Measurements from ENCODE around the gene C11orf87.

C11orf87 gene

GRCh38 chr11:109421981-109422869 is at the start of gene C11orf87:
Gene C11orf87, plus strand, starts transcription at chr11:109422190. Its CDS starts 1,444 bp downstream, at chr11:109423634.
- Histone ChIP-seq H3K4me3 (ENCODE audit: low read depth, low read length) (peak within 1 kb of the TSS; percentile 54), H3K4me1 (ENCODE audit: control insufficient read depth, insufficient read depth, low read length) (no peaks in the 10 kb centered on the region), H3K27me3 (ENCODE audit: control insufficient read depth, insufficient read depth, low read length) (peaks cover 41% of the 10 kb centered on the region), H3K9me3 (ENCODE audit: control insufficient read depth, insufficient read depth, low read length) (no peaks in the 10 kb centered on the region), H3K36me3 (ENCODE audit: control insufficient read depth, insufficient read depth, low read length) (no peaks in the 10 kb centered on the region), H3K9ac (ENCODE audit: low read depth, low read length) (no peak within 1 kb of the TSS)

- no peaks in the 10 kb centered on the region for H3K27me3 ChIP-seq (ENCODE audit: control insufficient read depth, insufficient read depth, low read length)
- no peak overlapping the region for H3K9ac ChIP-seq (ENCODE audit: low read depth, low read length)
- H3K36me3 ChIP-seq (ENCODE audit: control insufficient read depth, insufficient read depth, low read length) = no peaks in the 10 kb centered on the region
- no peaks in the 10 kb centered on the region for H3K9me3 ChIP-seq (ENCODE audit: control insufficient read depth, insufficient read depth, low read length)
- no peaks in the 10 kb centered on the region for H3K4me1 ChIP-seq (ENCODE audit: control insufficient read depth, insufficient read depth, low read length)
- H3K4me3 ChIP-seq (ENCODE audit: low read depth, low read length) = no peak overlapping the region
Observed at GRCh38 chr11:109374032-109374431, 48.0 kb upstream of the C11orf87 start.

GRCh38 chr11:109374441-109374840 is 47.5 kb upstream of the C11orf87 start:
- Histone ChIP-seq H3K9ac (ENCODE audit: low read depth, low read length) (no peak overlapping the region), H3K9me3 (ENCODE audit: control insufficient read depth, insufficient read depth, low read length) (no peaks in the 10 kb centered on the region), H3K36me3 (ENCODE audit: control insufficient read depth, insufficient read depth, low read length) (no peaks in the 10 kb centered on the region), H3K27me3 (ENCODE audit: control insufficient read depth, insufficient read depth, low read length) (no peaks in the 10 kb centered on the region), H3K4me3 (ENCODE audit: low read depth, low read length) (no peak overlapping the region), H3K4me1 (ENCODE audit: control insufficient read depth, insufficient read depth, low read length) (no peaks in the 10 kb centered on the region)

- Histone ChIP-seq H3K27me3 (ENCODE audit: control insufficient read depth, insufficient read depth, low read length) (no peaks in the 10 kb centered on the region), H3K9ac (ENCODE audit: low read depth, low read length) (no peak overlapping the region), H3K9me3 (ENCODE audit: control insufficient read depth, insufficient read depth, low read length) (no peaks in the 10 kb centered on the region)
Observed at GRCh38 chr11:109377039-109377742, 44.8 kb upstream of the C11orf87 start.

GRCh38 chr11:109378034-109378433 is 44.0 kb upstream of the C11orf87 start:
- no peaks in the 10 kb centered on the region for H3K27me3 ChIP-seq (ENCODE audit: control insufficient read depth, insufficient read depth, low read length)
- no peaks in the 10 kb centered on the region for H3K9me3 ChIP-seq (ENCODE audit: control insufficient read depth, insufficient read depth, low read length)
- H3K4me3 ChIP-seq (ENCODE audit: low read depth, low read length) = no peak overlapping the region
- no peaks in the 10 kb centered on the region for H3K36me3 ChIP-seq (ENCODE audit: control insufficient read depth, insufficient read depth, low read length)
- H3K9ac ChIP-seq (ENCODE audit: low read depth, low read length) = no peak overlapping the region
- no peaks in the 10 kb centered on the region for H3K4me1 ChIP-seq (ENCODE audit: control insufficient read depth, insufficient read depth, low read length)

More at GRCh38 chr11:109377039-109377742, 44.8 kb upstream of the C11orf87 start:
- Histone ChIP-seq H3K4me1 (ENCODE audit: control insufficient read depth, insufficient read depth, low read length) (no peaks in the 10 kb centered on the region), H3K4me3 (ENCODE audit: low read depth, low read length) (no peak overlapping the region), H3K36me3 (ENCODE audit: control insufficient read depth, insufficient read depth, low read length) (no peaks in the 10 kb centered on the region)

GRCh38 chr11:109383306-109383705 is 38.7 kb upstream of the C11orf87 start:
- Histone ChIP-seq H3K9me3 (ENCODE audit: control insufficient read depth, insufficient read depth, low read length) (no peaks in the 10 kb centered on the region), H3K9ac (ENCODE audit: low read depth, low read length) (no peak overlapping the region), H3K27me3 (ENCODE audit: control insufficient read depth, insufficient read depth, low read length) (no peaks in the 10 kb centered on the region), H3K4me3 (ENCODE audit: low read depth, low read length) (no peak overlapping the region), H3K36me3 (ENCODE audit: control insufficient read depth, insufficient read depth, low read length) (no peaks in the 10 kb centered on the region), H3K4me1 (ENCODE audit: control insufficient read depth, insufficient read depth, low read length) (no peaks in the 10 kb centered on the region)

GRCh38 chr11:109384873-109385272 is 37.1 kb upstream of the C11orf87 start:
- no peaks in the 10 kb centered on the region for H3K36me3 ChIP-seq (ENCODE audit: control insufficient read depth, insufficient read depth, low read length)
- no peaks in the 10 kb centered on the region for H3K9me3 ChIP-seq (ENCODE audit: control insufficient read depth, insufficient read depth, low read length)
- H3K9ac ChIP-seq (ENCODE audit: low read depth, low read length) = no peak overlapping the region
- H3K27me3 ChIP-seq (ENCODE audit: control insufficient read depth, insufficient read depth, low read length) = no peaks in the 10 kb centered on the region
- H3K4me3 ChIP-seq (ENCODE audit: low read depth, low read length) = no peak overlapping the region
- peaks cover 5% of the 10 kb centered on the region for H3K4me1 ChIP-seq (ENCODE audit: control insufficient read depth, insufficient read depth, low read length)

GRCh38 chr11:109388982-109389381 is 33.0 kb upstream of the C11orf87 start:
- Histone ChIP-seq H3K9me3 (ENCODE audit: control insufficient read depth, insufficient read depth, low read length) (no peaks in the 10 kb centered on the region), H3K4me1 (ENCODE audit: control insufficient read depth, insufficient read depth, low read length) (peaks cover 13% of the 10 kb centered on the region), H3K36me3 (ENCODE audit: control insufficient read depth, insufficient read depth, low read length) (no peaks in the 10 kb centered on the region), H3K27me3 (ENCODE audit: control insufficient read depth, insufficient read depth, low read length) (no peaks in the 10 kb centered on the region), H3K4me3 (ENCODE audit: low read depth, low read length) (no peak overlapping the region), H3K9ac (ENCODE audit: low read depth, low read length) (no peak overlapping the region)

GRCh38 chr11:109390752-109391151 is 31.2 kb upstream of the C11orf87 start:
- Histone ChIP-seq H3K4me3 (ENCODE audit: low read depth, low read length) (no peak overlapping the region), H3K4me1 (ENCODE audit: control insufficient read depth, insufficient read depth, low read length) (peaks cover 13% of the 10 kb centered on the region), H3K9ac (ENCODE audit: low read depth, low read length) (no peak overlapping the region), H3K9me3 (ENCODE audit: control insufficient read depth, insufficient read depth, low read length) (no peaks in the 10 kb centered on the region), H3K27me3 (ENCODE audit: control insufficient read depth, insufficient read depth, low read length) (no peaks in the 10 kb centered on the region), H3K36me3 (ENCODE audit: control insufficient read depth, insufficient read depth, low read length) (no peaks in the 10 kb centered on the region)

GRCh38 chr11:109401545-109401944 is 20.4 kb upstream of the C11orf87 start:
- Histone ChIP-seq H3K4me1 (ENCODE audit: control insufficient read depth, insufficient read depth, low read length) (no peaks in the 10 kb centered on the region), H3K4me3 (ENCODE audit: low read depth, low read length) (no peak overlapping the region), H3K27me3 (ENCODE audit: control insufficient read depth, insufficient read depth, low read length) (no peaks in the 10 kb centered on the region), H3K9ac (ENCODE audit: low read depth, low read length) (no peak overlapping the region), H3K9me3 (ENCODE audit: control insufficient read depth, insufficient read depth, low read length) (no peaks in the 10 kb centered on the region), H3K36me3 (ENCODE audit: control insufficient read depth, insufficient read depth, low read length) (no peaks in the 10 kb centered on the region)

GRCh38 chr11:109405671-109406070 is 16.3 kb upstream of the C11orf87 start:
- Histone ChIP-seq H3K9me3 (ENCODE audit: control insufficient read depth, insufficient read depth, low read length) (no peaks in the 10 kb centered on the region), H3K27me3 (ENCODE audit: control insufficient read depth, insufficient read depth, low read length) (no peaks in the 10 kb centered on the region), H3K4me1 (ENCODE audit: control insufficient read depth, insufficient read depth, low read length) (no peaks in the 10 kb centered on the region), H3K9ac (ENCODE audit: low read depth, low read length) (no peak overlapping the region), H3K4me3 (ENCODE audit: low read depth, low read length) (no peak overlapping the region), H3K36me3 (ENCODE audit: control insufficient read depth, insufficient read depth, low read length) (no peaks in the 10 kb centered on the region)

GRCh38 chr11:109416601-109417000 is 5.4 kb upstream of the C11orf87 start:
- H3K9me3 ChIP-seq (ENCODE audit: control insufficient read depth, insufficient read depth, low read length) = no peaks in the 10 kb centered on the region
- no peaks in the 10 kb centered on the region for H3K36me3 ChIP-seq (ENCODE audit: control insufficient read depth, insufficient read depth, low read length)

More at GRCh38 chr11:109416601-109417000, 5.4 kb upstream of the C11orf87 start:
- Histone ChIP-seq H3K4me1 (ENCODE audit: control insufficient read depth, insufficient read depth, low read length) (no peaks in the 10 kb centered on the region), H3K9ac (ENCODE audit: low read depth, low read length) (no peak overlapping the region), H3K4me3 (ENCODE audit: low read depth, low read length) (no peak overlapping the region), H3K27me3 (ENCODE audit: control insufficient read depth, insufficient read depth, low read length) (peaks cover 15% of the 10 kb centered on the region)

Data from iPS-15b (cell line).